ENCODE data around the gene CNOT3. TPM values are rescaled to one million over a fixed set of nuclear protein-coding genes. Genes with fewer than 3 reads are reported as not detected.
A peak's percentile ranks its signal among the peaks of the same experiment; 100 is the strongest.

The CNOT3 gene
- total RNA-seq, 1 experiment from 2014 or later, result 41.1 TPM

GRCh38 chr19:54168174-54168917 lies 30.8 kb downstream of the CNOT3 start:
- Histone ChIP-seq H4K20me1 (ENCODE audit: low read length) (no peaks in the 10 kb centered on the region), H3K4me3 (ENCODE audit: low read length) (no peak overlapping the region), H3K36me3 (ENCODE audit: low read depth, low read length) (no peaks in the 10 kb centered on the region), H3K9ac (ENCODE audit: low read length) (no peak overlapping the region), H3F3A (ENCODE audit: low read length, unreplicated experiment) (no peaks in the 10 kb centered on the region), H3K27ac (ENCODE audit: low read length) (no peak overlapping the region), H3K27me3 (ENCODE audit: low read length) (no peaks in the 10 kb centered on the region), H3K9me2 (replicated peaks; ENCODE audit: low read length) (no peaks in the 10 kb centered on the region), H3K9me3 (ENCODE audit: low read length) (no peaks in the 10 kb centered on the region), H3K4me1 (ENCODE audit: insufficient read depth, low read length) (peaks cover 12% of the 10 kb centered on the region), H2AFZ (ENCODE audit: low read length) (no peak overlapping the region), H3K4me2 (ENCODE audit: low read length) (0 out of 2 replicates have a peak overlapping the region, but pooled peaks have one; percentile 25), H3K79me2 (ENCODE audit: low read length) (no peaks in the 10 kb centered on the region)
- ATAC-seq (peak; percentile 61), DNase-seq (peak; percentile 95)
- intact Hi-C loops (cut with micrococcal nuclease), result loop anchor here (1.0 kb wide), 1 partner anchor 63 kb away; no protein-coding TSS in a partner anchor
- peak; percentile 76 for TF ChIP-seq CTCF (conservative IDR thresholded peaks at IDR 0.05; ENCODE audit: low read depth, low read length)
- no peak for TF ChIP-seq EZH2 (IDR thresholded peaks at IDR 0.05; ENCODE audit: low read length, unreplicated experiment)
- no TSS peak for BruUV-seq (replicated peaks)
- CTCF ChIA-PET, result interaction anchor here (0.6 to 1.0 kb wide), 6 partner anchors 11 to 1243 kb away, joined by 3 to 6 read pairs (median 3); partner anchors contain the start of gene MBOAT7
- POLR2A ChIA-PET (ENCODE audit: unreplicated experiment), result interaction anchor here (0.6 to 1.1 kb wide), 2 partner anchors 31 to 1487 kb away, joined by 3 to 15 read pairs; partner anchors contain the start of genes CNOT3 and U2AF2

GRCh38 chr19:54169149-54169740 lies 31.7 kb downstream of the CNOT3 start:
- intact Hi-C loops (cut with micrococcal nuclease), result no loop called here
- POLR2A ChIA-PET (ENCODE audit: unreplicated experiment), result interaction anchor here (0.6 to 1.1 kb wide), 2 partner anchors 9 to 32 kb away, joined by 3 to 15 read pairs; partner anchors contain the start of gene CNOT3

More at GRCh38 chr19:54169149-54169740, 31.7 kb downstream of the CNOT3 start:
- H3K9me2 ChIP-seq (replicated peaks; ENCODE audit: low read length), result no peaks in the 10 kb centered on the region
- no peak overlapping the region for H3K4me2 ChIP-seq (ENCODE audit: low read length)
- H3K4me1 ChIP-seq (ENCODE audit: insufficient read depth, low read length), result peaks cover 13% of the 10 kb centered on the region
- no peak overlapping the region for H3K9ac ChIP-seq (ENCODE audit: low read length)
- no peaks in the 10 kb centered on the region for H3K79me2 ChIP-seq (ENCODE audit: low read length)
- no peaks in the 10 kb centered on the region for H4K20me1 ChIP-seq (ENCODE audit: low read length)
- no peak overlapping the region for H3K27ac ChIP-seq (ENCODE audit: low read length)
- no peaks in the 10 kb centered on the region for H3F3A ChIP-seq (ENCODE audit: low read length, unreplicated experiment)
- ATAC-seq, result no peak
- no peak for TF ChIP-seq EZH2 (IDR thresholded peaks at IDR 0.05; ENCODE audit: low read length, unreplicated experiment)
- TF ChIP-seq CTCF (conservative IDR thresholded peaks at IDR 0.05; ENCODE audit: low read depth, low read length), result no peak
- TF ChIP-seq EZH2phosphoT487 (IDR thresholded peaks at IDR 0.05; ENCODE audit: borderline replicate concordance, low read length), result no peak
- no peak overlapping the region for H2AFZ ChIP-seq (ENCODE audit: low read length)
- H3K4me3 ChIP-seq (ENCODE audit: low read length), result no peak overlapping the region
- no peaks in the 10 kb centered on the region for H3K9me3 ChIP-seq (ENCODE audit: low read length)
- BruUV-seq (replicated peaks), result no TSS peak
- CTCF ChIA-PET, result interaction anchor here (0.6 to 1.0 kb wide), 4 partner anchors 20 to 1244 kb away, joined by 3 to 6 read pairs (median 3); partner anchors contain the start of gene MBOAT7
- H3K27me3 ChIP-seq (ENCODE audit: low read length), result no peaks in the 10 kb centered on the region
- DNase-seq, result no peak
- no peaks in the 10 kb centered on the region for H3K36me3 ChIP-seq (ENCODE audit: low read depth, low read length)
